ENCODE data around the gene ETV6. TPM values are rescaled to one million over a fixed set of nuclear protein-coding genes. Genes with fewer than 3 reads are reported as not detected.

The ETV6 gene
- total RNA-seq, 2 donors from 2014 or later = 17.5 to 17.9 TPM

DNA sequence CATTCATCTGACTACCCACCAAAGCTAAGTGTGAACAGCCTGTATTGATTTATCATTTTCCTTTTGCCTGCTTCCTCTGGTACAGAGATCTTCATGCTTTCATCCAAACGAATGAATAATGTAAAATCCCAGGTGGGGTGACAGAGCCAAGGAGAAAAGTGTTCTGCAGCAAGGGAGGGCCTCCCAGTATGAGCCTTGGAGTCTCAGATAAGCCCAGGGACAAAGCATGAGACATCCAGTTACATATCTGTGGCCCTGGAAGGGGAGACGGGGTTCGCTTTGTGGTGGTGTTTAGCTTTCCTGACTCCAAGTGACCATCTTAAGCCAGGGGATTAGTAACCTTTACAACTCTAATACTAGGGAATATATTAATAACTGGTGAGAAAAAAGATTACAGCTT is 177.1 kb downstream of the ETV6 start:
- Histone ChIP-seq H3K27ac (peak overlapping the region in 2 of 4 donors; percentile 56 to 68), H3K4me1 (peaks cover 30% of the 10 kb centered on the region), H3K36me3 (replicated peaks in 1 of 2; ENCODE audit: insufficient read depth in 1 of 2, low read depth in 2 of 2) (no peaks in the 10 kb centered on the region), H3K9me3 (no peaks in the 10 kb centered on the region), H3K27me3 (no peaks in the 10 kb centered on the region), H3K4me3 (no peak overlapping the region)
- 53 to 57% methylated on average over 3 of the region's 3 CpGs for WGBS, 2 donors
- ATAC-seq (no peak), DNase-seq (no peak)
- TF ChIP-seq, protein P1, sequence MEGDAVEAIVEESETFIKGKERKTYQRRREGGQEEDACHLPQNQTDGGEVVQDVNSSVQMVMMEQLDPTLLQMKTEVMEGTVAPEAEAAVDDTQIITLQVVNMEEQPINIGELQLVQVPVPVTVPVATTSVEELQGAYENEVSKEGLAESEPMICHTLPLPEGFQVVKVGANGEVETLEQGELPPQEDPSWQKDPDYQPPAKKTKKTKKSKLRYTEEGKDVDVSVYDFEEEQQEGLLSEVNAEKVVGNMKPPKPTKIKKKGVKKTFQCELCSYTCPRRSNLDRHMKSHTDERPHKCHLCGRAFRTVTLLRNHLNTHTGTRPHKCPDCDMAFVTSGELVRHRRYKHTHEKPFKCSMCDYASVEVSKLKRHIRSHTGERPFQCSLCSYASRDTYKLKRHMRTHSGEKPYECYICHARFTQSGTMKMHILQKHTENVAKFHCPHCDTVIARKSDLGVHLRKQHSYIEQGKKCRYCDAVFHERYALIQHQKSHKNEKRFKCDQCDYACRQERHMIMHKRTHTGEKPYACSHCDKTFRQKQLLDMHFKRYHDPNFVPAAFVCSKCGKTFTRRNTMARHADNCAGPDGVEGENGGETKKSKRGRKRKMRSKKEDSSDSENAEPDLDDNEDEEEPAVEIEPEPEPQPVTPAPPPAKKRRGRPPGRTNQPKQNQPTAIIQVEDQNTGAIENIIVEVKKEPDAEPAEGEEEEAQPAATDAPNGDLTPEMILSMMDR (IDR thresholded peaks at IDR 0.05) = no peak
- no peak for TF ChIP-seq POLR2A (IDR thresholded peaks at IDR 0.05)
- intact Hi-C loops (cut with DNase I) = no loop called here

DNA sequence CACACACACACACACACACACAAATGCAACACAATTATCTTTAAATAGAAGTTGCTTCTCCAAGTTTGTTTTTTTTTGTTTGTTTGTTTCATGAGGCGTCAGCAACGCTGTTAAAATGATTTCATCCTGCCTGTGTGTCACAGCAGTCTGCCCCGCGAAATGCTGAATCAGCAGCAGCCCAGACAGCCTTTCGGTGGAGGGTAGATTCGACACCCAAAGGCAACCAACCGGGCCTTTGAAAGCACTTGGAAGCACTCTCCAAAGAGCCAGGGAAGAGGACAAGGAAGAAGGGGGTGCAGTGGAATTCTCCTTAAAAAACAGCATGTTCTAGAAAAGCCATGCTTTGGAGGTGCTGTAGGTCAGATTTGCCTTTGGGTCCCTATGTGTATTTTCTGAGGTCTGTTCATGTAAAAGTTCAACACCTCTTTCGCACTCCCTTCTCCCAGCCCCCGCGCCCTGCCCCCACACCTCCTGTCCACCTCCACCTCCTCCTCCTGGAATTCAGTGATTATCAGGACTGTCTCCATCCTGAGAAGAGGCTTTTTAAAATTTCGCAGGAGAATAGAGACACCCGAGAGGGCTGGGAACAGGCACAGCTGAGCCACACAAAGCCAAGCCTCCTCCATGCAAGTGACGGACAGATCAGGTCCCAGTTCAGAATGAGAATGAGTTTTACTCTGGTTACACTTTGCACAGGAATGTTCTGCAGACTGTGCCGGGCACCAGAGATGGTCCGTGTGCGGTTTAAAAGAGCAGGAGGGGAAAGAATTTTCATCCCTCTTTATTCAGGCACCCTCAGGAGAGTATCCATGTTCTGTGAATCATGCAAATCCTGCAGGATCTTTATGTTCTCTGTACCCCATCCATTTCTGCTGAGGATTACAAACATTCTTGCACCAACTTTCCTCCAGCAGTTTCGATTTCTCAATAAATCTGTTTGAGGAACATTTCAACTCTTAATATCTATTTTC is 177.9 kb downstream of the ETV6 start:
- no peaks in the 10 kb centered on the region for H3K9me3 ChIP-seq
- peaks cover 33% of the 10 kb centered on the region for H3K4me1 ChIP-seq
- no peak for TF ChIP-seq POLR2A (IDR thresholded peaks at IDR 0.05)
- TF ChIP-seq, protein P1 (IDR thresholded peaks at IDR 0.05) = no peak
- no peaks in the 10 kb centered on the region for H3K36me3 ChIP-seq (replicated peaks in 1 of 2; ENCODE audit: insufficient read depth in 1 of 2, low read depth in 2 of 2)
- intact Hi-C loops (cut with DNase I) = no loop called here
- DNase-seq = peak; percentile 43 to 71 (median 58)
- H3K27ac ChIP-seq = peak overlapping the region in 3 of 4 donors; percentile 29 to 68 (median 56)
- no peak overlapping the region for H3K4me3 ChIP-seq
- H3K27me3 ChIP-seq = no peaks in the 10 kb centered on the region
- 36 to 39% methylated on average over 17 of the region's 17 CpGs for WGBS, 2 donors
- peak; percentile 62 for ATAC-seq

DNA sequence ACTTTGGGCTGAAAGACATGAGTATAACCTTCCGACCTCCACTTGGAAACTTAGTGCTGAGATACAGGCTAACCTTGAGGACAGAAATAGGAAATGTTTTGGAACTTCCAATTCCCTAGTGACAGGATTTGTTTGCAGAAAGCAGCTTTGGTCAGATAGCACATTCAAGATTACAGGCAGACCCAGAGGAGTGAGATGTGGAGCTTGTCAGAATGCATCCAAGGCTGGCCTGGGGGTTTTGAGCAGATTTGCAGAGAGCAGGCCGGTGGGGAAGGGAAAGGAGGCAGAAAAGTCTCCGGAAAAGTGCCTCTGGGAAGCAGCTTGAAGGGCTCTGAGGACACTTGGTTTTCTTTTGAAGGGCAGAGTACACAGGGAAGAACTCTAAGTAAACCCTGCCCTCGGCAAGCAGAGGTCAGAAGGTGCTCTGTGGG is 180.3 kb downstream of the ETV6 start:
- peak overlapping the region in 2 of 4 donors; percentile 15 to 16 for H3K27ac ChIP-seq
- peaks cover 55% of the 10 kb centered on the region for H3K4me1 ChIP-seq
- H3K36me3 ChIP-seq (replicated peaks in 1 of 2; ENCODE audit: insufficient read depth in 1 of 2, low read depth in 2 of 2) = no peaks in the 10 kb centered on the region
- WGBS, 2 donors = 35 to 36% methylated on average over 4 of the region's 4 CpGs
- intact Hi-C loops (cut with DNase I) = no loop called here
- no peak overlapping the region for H3K4me3 ChIP-seq
- ATAC-seq (no peak), DNase-seq (no peak)
- H3K9me3 ChIP-seq = no peaks in the 10 kb centered on the region
- TF ChIP-seq, protein P1 (IDR thresholded peaks at IDR 0.05) = no peak
- no peak for TF ChIP-seq POLR2A (IDR thresholded peaks at IDR 0.05)
- H3K27me3 ChIP-seq = no peaks in the 10 kb centered on the region

DNA sequence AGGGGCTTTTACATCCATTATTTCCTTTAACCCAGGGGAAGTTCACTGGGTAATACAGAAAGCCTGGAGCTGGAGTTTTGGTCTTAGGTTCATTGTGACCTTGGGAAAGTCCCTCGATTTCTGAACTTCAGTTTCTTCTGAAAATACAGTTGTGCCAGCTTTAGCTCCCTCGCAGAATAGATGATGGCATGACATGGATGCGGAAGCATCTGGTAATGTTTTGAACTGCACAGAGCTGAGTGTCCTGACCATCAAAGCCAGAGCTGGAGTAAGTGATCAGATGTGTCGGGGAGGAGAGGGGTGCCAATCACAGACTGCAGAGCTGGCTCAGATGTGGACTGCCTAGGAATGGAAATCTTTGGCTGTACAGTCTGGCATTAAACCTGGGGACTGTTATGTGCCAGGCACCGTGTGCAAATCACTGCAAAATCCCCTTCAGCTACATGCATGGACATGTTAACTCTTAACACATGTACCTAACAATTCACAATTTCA is 180.9 kb downstream of the ETV6 start:
- DNase-seq (no peak), ATAC-seq (no peak)
- peak overlapping the region in 2 of 4 donors; percentile 15 to 16 for H3K27ac ChIP-seq
- H3K9me3 ChIP-seq = no peaks in the 10 kb centered on the region
- H3K36me3 ChIP-seq (replicated peaks in 1 of 2; ENCODE audit: insufficient read depth in 1 of 2, low read depth in 2 of 2) = no peaks in the 10 kb centered on the region
- intact Hi-C loops (cut with DNase I) = no loop called here
- TF ChIP-seq, protein P1 (IDR thresholded peaks at IDR 0.05) = no peak
- no peak for TF ChIP-seq POLR2A (IDR thresholded peaks at IDR 0.05)
- no peak overlapping the region for H3K4me3 ChIP-seq
- H3K27me3 ChIP-seq = no peaks in the 10 kb centered on the region
- peaks cover 57% of the 10 kb centered on the region for H3K4me1 ChIP-seq
- WGBS, 2 donors = 48 to 54% methylated on average over 5 of the region's 5 CpGs
